HepG2 (cell line): Measurements from ENCODE around the gene DDX1. TPM values are rescaled to one million over a fixed set of nuclear protein-coding genes. Genes with fewer than 3 reads are reported as not detected.

Experiments
- CENPT ChIP-seq: sonication (generic); formaldehyde crosslinking; IDR thresholded peaks from 2 replicates; pipeline ENCODE4 v1.8.0; 2022; ENCODE audit warnings: low read depth, mild to moderate bottlenecking, moderate library complexity, missing genetic modification reagents
- SCMH1 ChIP-seq: sonication (generic); formaldehyde crosslinking; IDR thresholded peaks from 2 replicates; pipeline ENCODE4 v1.9.0; 2021; ENCODE audit warnings: missing genetic modification reagents, mild to moderate bottlenecking, borderline replicate concordance
- SNAPC5 ChIP-seq: sonication (generic); formaldehyde crosslinking; IDR thresholded peaks from 2 replicates; pipeline ENCODE4 v1.8.1; 2023; ENCODE audit warnings: mild to moderate bottlenecking, missing genetic modification reagents, borderline replicate concordance
- SRSF1 ChIP-seq: fragments of 200-400 bp; formaldehyde crosslinking; optimal IDR thresholded peaks from 2 replicates; pipeline ENCODE3; 2017; ENCODE audit warnings: mild to moderate bottlenecking, low read depth, low read length, moderate library complexity
- XRCC5 ChIP-seq: fragments of 200-400 bp; formaldehyde crosslinking; optimal IDR thresholded peaks from 2 replicates; pipeline ENCODE3; 2017; ENCODE audit warnings: mild to moderate bottlenecking, low read length
- ZFP62 ChIP-seq: sonication (generic); formaldehyde crosslinking; IDR thresholded peaks from 2 replicates; pipeline ENCODE4 v1.4.0; 2020; ENCODE audit warnings: missing genetic modification reagents
- ZNF24 ChIP-seq: fragments of 450-650 bp; IDR thresholded peaks from 2 replicates; pipeline ENCODE4 v1.6.1; 2017; ENCODE audit warnings: antibody characterized with exemption, mild to moderate bottlenecking
- ZNF343 ChIP-seq: sonication (generic); formaldehyde crosslinking; IDR thresholded peaks from 2 replicates; pipeline ENCODE4 v1.4.0; 2020; ENCODE audit warnings: mild to moderate bottlenecking, missing genetic modification reagents
- ZNF549 ChIP-seq: sonication (generic); formaldehyde crosslinking; IDR thresholded peaks from 2 replicates; pipeline ENCODE4 v1.5.0; 2020; ENCODE audit warnings: missing genetic modification reagents
- ZNF616 ChIP-seq: sonication (generic); formaldehyde crosslinking; IDR thresholded peaks from 2 replicates; pipeline ENCODE4 v1.5.0; 2020; ENCODE audit warnings: low read depth, mild to moderate bottlenecking, missing genetic modification reagents
- ZNF737 ChIP-seq: sonication (generic); formaldehyde crosslinking; IDR thresholded peaks from 2 replicates; pipeline ENCODE4 v1.5.0; 2020; ENCODE audit warnings: missing genetic modification reagents, mild to moderate bottlenecking, borderline replicate concordance
- ZSCAN12 ChIP-seq: sonication (generic); formaldehyde crosslinking; IDR thresholded peaks from 2 replicates; pipeline ENCODE4 v1.9.0; 2021; ENCODE audit warnings: mild to moderate bottlenecking, missing genetic modification reagents
- polyA plus RNA-seq, 8 experiments: library from polyadenylated mRNA; depleted of rRNA in 3 of 8; stranded (reverse) in 7 of 8; unstranded in 1 of 8; fragments of >200 nt; fragmentation: Illumina TruSeq in 4 of 8; extraction: Trizol in 4 of 8; gene quantifications; 2 replicates each; pipeline versions ENCODE4 v1.2.1 to v1.2.3, GENCODE V29; 2011 to 2016; ENCODE audit warnings: low read depth in 4 of 8, missing spikeins in 1 of 8, mixed read lengths in 1 of 8; ENCODE audit not compliant: insufficient read depth in 1 of 8
- total RNA-seq, 5 experiments: library from RNA; depleted of rRNA; stranded (reverse); fragments of >200 nt; fragmentation: Illumina TruSeq; extraction: Trizol; gene quantifications; 2 replicates each; pipeline ENCODE4 v1.2.3, GENCODE V29; 2016; ENCODE audit warnings: low read depth in 1 of 5
- TF ChIP-seq, protein P1 (sequence below): IDR thresholded peaks from 2 replicates; pipeline ENCODE4 v1.6.1; 2012; ENCODE audit warnings: inconsistent platforms
- TF ChIP-seq, protein P2 (sequence below): sonication (generic); formaldehyde crosslinking; IDR thresholded peaks from one replicate; pipeline ENCODE4 v1.5.1; 2020; ENCODE audit warnings: mild to moderate bottlenecking, missing genetic modification reagents; ENCODE audit errors: not compliant biosample characterization
- TF ChIP-seq, protein P3 (sequence below): sonication (generic); formaldehyde crosslinking; IDR thresholded peaks from 2 replicates; pipeline ENCODE4 v1.4.0; 2020; ENCODE audit warnings: missing genetic modification reagents
- TF ChIP-seq, protein P4 (sequence below), 2 experiments: fragments of 450-650 bp in 1 of 2; sonication (generic) in 1 of 2; formaldehyde crosslinking; IDR thresholded peaks; 2 replicates each; pipeline versions ENCODE4 v1.5.0 to v1.8.0; 2020 to 2022; ENCODE audit warnings: mild to moderate bottlenecking in 1 of 2, missing genetic modification reagents in 1 of 2

Gene DDX1
- total and polyA plus RNA-seq, 2 of the 13 experiments (the other 11 are each of a cell fraction or from before 2014, with no cell fraction given) = 81.6 to 130 TPM

DNA sequence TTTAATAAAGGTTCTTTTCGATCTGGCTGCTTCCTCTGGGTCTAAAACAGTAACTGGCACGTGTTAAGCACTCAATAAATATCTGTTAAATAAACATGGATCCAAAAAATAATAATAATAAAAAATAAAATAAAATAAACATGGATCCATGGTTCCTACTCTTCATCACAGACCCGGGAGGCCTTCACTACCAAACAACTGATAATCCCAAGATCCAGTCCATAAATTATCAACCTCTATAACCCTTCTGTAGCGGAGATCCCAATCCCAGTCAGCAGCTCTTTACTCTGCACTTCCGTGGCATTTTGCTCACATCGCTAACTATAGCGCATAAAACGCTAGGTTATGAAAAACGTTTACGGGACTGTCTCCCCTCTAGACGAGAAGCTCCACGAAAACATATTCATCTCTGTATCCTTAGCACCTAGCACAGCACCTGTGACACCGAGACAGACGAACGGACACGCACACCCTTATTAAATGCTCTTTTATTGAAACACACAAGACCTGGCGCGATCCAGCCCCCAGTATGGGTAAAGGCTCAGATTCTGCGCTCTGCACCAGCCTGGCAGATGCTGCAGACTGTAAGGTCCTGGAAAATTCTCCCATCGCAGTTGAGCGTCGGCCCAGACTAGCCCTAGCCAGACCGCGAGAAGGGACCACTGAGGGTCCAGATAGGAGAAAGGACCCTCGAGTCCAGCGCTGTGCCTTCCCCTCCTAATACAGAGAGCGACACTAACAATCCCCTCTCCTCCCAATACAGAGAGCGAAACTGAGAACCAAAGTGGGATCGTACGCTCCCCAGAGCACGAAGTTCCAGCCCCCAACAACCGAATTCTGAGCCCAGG, 31.3 kb upstream of the DDX1 start (continued):
- TF ChIP-seq, protein P1, sequence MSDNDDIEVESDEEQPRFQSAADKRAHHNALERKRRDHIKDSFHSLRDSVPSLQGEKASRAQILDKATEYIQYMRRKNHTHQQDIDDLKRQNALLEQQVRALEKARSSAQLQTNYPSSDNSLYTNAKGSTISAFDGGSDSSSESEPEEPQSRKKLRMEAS = 0 out of 2 replicates have a peak, but pooled peaks have one; percentile 13
- TF ChIP-seq ZFP62 (CRISPR knock-in tag) (no peak), ZSCAN12 (CRISPR knock-in tag) (no peak), ZNF24 (no peak), ZNF343 (CRISPR knock-in tag) (no peak), ZNF549 (CRISPR knock-in tag) (no peak), SCMH1 (CRISPR knock-in tag) (no peak), ZNF616 (CRISPR knock-in tag) (0 out of 2 replicates have a peak, but pooled peaks have one; percentile 40), XRCC5 (peak; percentile 33), SNAPC5 (CRISPR knock-in tag) (no peak), CENPT (CRISPR knock-in tag) (no peak), ZNF737 (CRISPR knock-in tag) (no peak), SRSF1 (no peak)
- TF ChIP-seq, protein P2, sequence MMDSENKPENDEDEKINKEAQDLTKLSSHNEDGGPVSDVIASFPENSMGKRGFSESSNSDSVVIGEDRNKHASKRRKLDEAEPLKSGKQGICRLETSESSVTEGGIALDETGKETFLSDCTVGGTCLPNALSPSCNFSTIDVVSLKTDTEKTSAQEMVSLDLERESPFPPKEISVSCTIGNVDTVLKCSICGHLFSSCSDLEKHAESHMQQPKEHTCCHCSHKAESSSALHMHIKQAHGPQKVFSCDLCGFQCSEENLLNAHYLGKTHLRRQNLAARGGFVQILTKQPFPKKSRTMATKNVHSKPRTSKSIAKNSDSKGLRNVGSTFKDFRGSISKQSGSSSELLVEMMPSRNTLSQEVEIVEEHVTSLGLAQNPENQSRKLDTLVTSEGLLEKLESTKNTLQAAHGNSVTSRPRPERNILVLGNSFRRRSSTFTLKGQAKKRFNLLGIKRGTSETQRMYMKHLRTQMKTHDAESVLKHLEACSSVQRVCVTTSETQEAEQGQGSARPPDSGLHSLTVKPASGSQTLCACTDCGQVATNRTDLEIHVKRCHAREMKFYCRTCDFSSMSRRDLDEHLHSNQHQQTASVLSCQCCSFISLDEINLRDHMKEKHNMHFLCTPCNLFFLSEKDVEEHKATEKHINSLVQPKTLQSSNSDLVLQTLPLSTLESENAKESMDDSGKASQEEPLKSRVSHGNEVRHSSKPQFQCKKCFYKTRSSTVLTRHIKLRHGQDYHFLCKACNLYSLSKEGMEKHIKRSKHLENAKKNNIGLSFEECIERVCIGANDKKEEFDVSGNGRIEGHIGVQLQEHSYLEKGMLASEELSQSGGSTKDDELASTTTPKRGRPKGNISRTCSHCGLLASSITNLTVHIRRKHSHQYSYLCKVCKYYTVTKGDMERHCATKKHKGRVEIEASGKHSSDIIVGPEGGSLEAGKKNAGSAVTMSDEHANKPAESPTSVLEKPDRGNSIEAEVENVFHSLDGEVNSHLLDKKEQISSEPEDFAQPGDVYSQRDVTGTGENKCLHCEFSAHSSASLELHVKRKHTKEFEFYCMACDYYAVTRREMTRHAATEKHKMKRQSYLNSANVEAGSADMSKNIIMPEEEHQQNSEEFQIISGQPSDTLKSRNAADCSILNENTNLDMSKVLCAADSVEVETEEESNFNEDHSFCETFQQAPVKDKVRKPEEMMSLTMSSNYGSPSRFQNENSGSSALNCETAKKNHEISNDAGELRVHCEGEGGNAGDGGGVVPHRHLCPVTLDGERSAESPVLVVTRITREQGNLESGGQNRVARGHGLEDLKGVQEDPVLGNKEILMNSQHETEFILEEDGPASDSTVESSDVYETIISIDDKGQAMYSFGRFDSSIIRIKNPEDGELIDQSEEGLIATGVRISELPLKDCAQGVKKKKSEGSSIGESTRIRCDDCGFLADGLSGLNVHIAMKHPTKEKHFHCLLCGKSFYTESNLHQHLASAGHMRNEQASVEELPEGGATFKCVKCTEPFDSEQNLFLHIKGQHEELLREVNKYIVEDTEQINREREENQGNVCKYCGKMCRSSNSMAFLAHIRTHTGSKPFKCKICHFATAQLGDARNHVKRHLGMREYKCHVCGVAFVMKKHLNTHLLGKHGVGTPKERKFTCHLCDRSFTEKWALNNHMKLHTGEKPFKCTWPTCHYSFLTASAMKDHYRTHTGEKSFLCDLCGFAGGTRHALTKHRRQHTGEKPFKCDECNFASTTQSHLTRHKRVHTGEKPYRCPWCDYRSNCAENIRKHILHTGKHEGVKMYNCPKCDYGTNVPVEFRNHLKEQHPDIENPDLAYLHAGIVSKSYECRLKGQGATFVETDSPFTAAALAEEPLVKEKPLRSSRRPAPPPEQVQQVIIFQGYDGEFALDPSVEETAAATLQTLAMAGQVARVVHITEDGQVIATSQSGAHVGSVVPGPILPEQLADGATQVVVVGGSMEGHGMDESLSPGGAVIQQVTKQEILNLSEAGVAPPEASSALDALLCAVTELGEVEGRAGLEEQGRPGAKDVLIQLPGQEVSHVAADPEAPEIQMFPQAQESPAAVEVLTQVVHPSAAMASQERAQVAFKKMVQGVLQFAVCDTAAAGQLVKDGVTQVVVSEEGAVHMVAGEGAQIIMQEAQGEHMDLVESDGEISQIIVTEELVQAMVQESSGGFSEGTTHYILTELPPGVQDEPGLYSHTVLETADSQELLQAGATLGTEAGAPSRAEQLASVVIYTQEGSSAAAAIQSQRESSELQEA (CRISPR knock-in tag) = peak; percentile 49
- TF ChIP-seq, protein P3, sequence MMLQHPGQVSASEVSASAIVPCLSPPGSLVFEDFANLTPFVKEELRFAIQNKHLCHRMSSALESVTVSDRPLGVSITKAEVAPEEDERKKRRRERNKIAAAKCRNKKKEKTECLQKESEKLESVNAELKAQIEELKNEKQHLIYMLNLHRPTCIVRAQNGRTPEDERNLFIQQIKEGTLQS = no peak
- TF ChIP-seq, protein P4, sequence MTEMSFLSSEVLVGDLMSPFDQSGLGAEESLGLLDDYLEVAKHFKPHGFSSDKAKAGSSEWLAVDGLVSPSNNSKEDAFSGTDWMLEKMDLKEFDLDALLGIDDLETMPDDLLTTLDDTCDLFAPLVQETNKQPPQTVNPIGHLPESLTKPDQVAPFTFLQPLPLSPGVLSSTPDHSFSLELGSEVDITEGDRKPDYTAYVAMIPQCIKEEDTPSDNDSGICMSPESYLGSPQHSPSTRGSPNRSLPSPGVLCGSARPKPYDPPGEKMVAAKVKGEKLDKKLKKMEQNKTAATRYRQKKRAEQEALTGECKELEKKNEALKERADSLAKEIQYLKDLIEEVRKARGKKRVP (CRISPR knock-in tag; IDR thresholded peaks at IDR 0.05) = no peak
